ENCODE measurements around the gene PCED1B.
"Not testable (repeated sequence)": the region's sequence is repeated elsewhere in the genome, so short reads cannot be mapped to it uniquely, and the experiment has no call there.

PCED1B gene

DNA sequence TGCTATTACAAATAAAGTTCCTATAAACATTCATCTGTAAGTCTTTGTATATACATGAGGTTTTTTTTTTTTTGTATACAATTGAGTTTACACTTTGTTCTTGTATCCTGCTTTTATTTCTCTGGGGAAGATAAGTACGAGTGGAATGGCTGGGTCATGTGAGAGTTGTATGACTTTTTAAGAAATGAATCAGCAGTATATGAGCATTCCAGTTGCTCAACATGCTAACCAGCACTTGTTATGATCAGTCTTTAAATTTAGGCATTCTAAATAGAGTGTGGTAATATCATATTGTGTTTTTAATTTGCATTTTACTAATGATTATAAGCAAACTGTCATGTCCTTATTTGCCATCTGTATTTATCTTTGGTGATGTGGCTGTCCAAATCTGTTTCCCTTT is 45.0 kb downstream of the PCED1B start:
- DNase-seq, result no peak

DNA sequence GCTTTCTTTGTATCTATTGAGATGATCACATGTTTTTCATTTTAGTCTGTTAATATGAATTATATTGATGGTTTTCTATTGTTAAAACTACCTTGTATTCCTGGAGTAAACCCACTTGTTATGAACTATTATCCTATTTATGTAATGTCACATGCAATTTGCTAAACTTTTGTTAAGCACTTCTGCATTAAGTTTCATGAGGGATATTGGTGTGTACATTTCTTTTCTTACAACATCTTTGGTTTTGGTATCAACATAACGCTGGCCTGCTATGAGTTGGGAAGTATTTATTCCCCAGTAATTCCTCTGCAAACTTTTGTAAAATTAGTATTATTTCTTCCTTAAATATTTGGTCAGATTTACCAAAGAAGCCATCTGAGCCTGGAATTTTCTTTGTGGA is 46.8 kb downstream of the PCED1B start:
- DNase-seq, result no peak

DNA sequence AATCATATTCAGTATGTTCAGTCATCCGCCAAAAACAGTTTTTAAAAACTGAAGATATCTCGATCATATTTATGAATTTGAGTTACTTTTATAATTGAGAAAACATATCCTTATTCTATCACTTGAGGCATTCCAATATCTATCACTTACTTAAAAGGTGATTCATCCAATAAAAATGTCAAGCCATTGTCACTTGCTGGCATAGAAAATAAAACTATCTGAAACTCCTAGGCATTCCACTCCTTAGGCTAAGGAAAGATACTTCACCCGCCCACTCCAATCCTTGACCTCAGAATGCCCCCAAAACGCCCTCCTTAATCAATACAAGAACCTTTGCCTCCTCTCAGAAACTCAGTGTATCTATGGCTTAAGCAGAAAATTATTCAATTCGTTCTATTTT is 51.6 kb downstream of the PCED1B start:
- DNase-seq, result no peak

DNA sequence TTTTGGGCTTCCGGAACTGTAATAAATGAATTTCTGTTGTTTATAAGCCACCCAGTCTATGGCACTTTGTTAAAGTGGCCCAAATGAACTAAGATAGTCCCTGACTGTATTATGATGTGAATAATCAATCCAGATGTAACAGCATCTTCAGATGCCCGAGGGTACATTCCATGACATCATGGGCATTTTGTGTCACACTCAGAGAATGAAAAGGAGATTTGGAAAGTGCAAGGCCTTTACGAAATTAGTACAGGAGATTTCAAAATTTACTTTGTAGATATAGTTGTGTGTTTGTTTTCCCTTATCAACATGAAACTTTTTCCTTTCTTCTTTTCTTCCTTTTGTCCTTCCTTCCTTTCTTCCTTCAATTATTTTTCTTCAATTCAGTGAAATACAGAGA is 54.6 kb downstream of the PCED1B start:
- no peak for DNase-seq

DNA sequence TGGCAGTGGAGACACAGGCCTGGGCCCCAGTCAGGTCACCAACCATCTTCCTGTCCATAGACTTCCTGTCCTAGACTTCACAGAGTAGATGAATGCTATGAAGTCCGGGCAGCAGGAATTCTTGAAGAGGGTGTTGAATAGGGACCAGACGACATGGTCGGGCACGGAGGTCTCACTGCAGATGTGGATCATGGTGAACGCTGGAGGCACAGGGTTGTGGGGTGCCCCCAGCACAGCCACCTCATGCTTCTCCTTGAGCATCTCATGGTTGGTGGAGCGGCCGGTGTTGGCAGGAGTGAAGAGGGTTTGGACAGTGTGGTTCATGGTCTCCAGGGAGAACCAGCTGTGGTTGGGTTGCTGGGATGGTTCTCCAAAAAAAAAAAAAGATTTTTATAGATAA is 56.2 kb downstream of the PCED1B start:
- no peak for DNase-seq

DNA sequence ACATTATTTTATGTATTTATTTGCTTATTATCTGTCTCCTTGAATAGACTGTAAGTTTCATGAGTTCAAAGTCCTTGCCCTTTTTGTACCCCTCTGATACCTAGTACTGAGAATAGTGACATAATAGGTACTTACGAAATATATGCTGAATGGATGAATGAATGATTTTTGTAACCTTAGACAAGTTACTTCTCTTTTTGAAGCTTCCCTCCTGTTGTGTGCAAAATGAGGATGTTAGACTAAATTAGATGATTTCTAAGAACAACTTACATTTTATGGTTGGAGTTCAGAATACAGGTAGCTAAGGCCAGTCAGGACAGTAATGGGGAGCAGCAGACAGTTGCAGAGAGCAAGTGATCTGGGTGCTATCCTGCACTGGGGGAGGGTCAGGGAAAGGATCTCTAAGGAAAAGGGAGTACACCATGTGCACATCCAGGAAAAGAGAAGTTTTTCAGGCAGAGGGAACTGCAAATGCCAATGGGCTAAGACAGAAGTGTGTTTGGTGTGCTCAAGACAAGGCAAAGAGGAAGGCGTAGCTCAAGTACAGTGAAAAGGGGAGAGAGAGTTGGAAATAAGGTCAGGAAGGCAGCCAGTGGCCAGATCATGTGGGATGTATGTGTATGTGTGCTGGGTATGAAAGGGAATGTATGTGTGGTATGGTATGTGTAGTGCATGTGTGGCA is 59.7 kb downstream of the PCED1B start:
- no peak for DNase-seq

DNA sequence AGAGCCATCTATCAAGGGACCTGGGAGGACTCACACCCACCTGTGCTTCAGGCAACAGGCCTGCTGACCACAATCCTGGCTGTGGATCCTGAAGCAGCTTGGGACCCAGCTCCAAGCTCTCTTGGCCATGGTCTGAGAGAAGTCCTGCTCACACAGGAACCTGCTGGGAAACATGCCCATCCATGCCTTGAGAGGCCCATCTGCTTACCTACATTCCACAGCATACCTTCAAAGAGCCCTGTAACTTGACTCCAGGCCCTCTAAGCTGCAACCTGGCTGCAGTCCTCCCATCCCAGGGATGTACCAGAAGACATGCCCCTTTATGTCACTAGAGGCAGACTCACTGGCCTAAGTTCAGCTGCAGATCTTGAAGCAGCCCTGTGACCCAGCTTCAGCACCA is 62.0 kb downstream of the PCED1B start:
- DNase-seq, result no peak

DNA sequence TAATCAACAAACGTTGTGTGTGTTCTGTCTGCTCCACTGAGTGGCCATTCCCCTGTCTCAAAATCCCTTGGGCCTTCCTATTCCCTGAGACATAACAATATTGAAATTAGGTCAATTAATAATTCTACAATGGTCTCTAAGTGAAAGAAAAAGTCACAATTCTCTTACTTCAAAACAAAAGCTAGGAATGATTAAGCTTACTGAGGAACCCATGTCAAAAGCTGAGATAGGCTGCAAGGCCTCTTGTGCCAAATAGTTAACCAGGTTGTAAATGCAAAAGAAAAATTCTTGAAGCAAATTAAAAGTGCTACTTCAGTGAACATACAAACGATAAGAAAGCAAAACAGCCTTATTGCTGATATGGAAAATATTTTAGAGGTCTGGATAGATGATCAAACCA is 65.3 kb downstream of the PCED1B start:
- no peak for DNase-seq

DNA sequence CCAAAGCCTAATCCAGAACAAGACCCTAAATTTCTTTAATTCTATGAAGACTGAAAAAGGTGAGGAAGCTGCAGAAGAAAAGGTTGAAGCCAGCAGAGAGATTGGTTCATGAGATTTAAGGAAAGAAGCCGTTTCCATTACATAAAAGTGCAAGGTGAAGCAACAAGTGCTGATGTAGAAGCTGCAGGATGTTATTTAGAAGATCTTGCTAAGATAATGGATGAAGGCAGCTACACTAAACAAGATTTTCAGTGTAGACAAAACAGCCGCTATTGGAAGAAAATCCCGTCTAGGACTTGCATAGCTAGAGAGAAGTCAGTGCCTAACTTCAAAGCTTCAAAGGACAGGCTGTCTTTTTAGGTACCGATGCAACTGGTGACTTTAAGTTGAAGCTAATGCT is 65.8 kb downstream of the PCED1B start:
- DNase-seq, result no peak

DNA sequence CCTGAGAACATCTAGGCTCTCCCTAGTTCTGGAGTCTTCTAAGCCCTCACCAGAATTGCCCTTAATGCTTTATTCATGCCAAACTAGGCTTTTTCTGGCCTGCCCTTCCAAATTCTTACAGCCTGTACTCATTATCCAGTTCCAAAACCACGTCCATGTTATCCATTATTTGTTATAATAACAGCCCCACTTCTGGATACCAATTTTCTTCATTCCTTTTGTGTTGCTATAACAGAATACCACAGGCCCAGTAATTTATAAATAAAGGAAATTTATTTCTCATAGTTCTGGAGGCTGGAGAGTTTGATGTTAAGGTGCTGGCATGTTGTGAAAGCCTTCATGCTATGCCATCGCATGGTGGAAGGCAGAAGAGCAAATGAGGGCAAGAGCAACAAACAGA is 68.3 kb downstream of the PCED1B start:
- no peak for DNase-seq

DNA sequence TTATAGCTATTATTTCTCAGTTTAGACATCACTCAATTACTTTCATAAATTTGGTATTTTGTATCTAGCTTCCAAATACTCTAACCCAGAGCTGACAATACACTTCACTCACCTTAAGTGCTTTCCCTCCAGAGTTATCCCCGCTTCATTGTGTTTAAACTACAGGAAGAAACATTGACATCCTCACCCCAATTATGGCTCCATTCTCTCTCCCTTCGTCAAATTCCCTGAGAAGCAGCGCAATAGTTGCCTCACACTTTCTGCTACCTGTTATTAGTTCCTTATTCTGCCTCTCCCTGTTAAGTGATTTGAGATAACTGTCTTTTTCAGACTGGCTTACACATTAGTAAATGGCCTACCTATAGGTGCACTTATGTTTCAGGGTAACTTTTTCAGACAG is 69.7 kb downstream of the PCED1B start:
- no peak for DNase-seq

DNA sequence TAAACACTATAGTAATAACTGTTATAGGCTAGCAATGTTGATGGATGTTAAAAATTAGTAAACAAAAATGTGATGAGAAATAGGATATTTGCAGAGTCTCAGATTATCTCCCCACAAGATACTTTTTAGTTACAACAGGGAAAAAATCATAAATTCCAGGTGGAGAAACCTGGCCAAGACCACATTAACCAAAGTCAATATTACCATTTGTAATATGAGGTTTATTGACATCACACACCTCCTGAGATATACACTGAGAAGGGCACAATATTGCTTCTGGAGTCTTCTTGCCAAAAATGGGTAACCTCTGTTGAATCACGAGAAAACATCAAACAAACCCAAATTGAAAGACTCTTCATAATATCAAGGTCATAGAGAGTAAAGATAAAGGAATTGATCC is 72.7 kb downstream of the PCED1B start:
- DNase-seq, result no peak

DNA sequence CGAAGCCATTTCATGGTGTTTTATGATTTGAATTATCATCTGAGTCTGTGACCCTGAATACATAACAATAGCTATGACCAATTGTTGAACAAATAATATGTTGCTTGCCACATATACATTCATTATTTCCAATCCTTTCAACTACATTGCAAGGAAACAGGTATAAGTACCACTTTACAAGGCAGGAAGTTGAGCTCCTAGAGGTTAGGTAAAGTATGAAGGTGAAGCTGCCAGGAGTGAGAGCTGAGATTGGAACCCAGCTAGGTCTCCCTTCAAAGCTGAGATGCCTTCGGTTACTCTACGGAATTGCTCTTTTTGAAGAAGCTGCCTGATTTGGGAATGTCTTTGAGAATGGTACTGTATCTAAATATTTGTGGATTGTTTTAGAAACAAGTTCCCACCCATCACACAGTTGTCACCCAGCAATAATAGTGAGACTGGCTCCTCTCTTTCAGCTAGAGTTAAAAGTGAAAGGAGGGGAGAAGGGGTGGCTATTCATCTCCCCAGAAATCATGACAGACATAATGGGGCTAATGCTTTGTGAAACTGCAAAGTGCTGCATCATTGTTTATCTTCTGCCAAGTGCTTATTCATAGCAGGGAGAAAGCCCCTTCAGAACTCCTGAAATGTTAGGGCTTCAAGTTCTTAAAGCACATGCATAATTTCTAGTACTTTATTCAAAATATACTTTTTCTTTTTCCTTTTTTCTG is 76.2 kb downstream of the PCED1B start:
- DNase-seq, result no peak

DNA sequence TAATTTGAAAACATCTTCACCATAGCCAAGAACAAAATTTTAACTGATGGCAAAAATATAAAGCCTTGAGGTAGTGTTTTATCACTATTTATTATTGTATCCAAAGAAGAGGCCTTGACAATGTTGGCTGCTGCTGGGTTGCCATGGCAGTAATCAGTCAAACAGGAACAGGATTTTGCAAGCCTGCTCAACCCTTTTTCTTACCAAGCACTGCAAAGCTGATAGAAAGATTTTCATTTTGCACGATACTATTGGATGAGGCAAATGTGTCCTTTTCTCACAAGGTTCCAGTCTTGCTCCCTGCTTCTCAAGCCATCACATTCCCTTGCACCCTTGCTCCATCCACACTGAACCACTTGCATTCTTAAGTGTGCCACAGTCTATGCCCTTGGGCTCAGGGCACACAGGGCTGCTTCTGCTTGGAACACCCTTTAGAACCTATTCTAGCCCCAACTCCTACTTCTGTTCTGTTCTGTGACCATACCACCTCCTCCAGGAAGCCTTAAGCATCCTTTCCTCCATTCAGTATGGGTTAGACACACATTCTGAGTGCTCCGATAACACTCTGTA is 76.8 kb downstream of the PCED1B start:
- DNase-seq, result no peak

DNA sequence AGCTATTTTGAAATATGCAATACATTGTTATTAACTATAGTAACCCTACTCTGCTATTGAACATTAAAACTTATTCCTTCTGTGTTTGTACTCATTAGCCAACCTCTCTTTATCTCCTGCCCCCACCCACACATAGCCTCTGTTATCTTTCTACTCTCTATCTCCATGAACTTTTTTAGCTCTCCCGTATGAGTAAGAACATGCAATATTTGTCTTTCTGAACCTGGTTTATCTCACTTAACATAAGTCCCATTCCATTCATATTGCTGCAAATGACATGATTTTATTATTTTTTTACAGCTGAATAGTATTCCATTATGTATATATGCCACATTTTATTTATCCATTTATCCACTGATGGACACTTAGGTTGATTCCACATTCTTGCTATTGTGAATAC is 79.4 kb downstream of the PCED1B start:
- no peak for DNase-seq

DNA sequence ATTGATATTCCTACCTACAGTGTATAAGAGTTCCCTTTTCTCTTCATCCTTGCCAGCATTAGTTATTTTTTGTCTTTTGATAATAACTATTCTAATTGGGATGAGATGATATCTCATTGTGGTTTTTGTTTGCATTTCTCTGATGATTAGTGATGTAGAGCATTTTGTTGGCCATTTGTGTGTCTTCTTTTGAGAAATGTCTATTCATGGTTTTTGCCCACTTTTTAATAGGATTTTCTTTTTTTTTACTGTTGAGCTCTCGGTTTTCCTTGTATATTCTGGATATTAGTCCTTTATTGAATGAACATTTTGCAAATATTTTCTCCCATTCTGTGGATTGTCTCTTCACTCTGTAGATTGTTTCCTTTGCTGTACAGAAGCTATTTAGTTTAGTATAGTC is 79.9 kb downstream of the PCED1B start:
- DNase-seq, result no peak

DNA sequence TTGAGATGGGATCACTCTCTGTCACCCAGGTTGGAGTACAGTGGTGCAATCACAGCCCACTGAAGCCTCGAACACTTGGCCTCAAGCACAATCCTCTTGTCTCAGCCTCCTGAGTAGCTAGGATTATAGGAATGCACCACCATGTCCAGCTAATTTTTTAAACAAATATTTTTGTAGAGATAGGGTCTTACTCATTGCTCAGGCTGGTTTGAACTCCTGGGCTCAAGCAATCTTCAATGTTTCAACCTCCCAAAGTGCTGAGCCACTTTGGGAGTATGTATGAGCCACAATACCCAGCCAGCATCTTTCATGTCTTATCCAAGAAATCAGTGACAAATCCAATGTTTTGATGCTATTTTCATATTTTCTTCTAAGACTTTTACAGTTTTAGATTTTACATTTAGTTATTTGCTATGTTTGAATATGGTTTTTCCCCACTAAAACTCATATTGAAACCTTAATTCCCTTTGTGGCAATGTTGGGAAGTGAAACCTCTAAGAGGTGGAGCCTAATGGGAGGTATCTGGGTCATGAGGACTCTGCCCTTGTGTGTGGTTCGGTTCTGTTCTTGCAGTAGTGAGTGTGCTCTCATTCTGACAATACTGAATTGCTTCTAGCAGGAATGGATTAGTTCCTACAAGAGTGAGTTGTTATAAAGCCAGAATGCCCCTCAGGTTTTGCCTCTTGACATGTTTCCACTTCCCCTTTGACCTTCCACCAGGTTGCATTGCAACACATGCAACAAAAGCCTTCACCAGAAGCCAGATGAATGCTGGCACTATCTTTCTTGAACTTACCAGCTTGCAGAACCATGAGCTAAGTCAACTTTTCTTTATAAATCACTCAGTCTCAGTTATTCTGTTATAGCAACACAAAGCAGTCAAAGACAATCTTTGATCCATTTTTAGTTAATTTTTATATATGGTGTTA is 81.2 kb downstream of the PCED1B start:
- no peak for DNase-seq

DNA sequence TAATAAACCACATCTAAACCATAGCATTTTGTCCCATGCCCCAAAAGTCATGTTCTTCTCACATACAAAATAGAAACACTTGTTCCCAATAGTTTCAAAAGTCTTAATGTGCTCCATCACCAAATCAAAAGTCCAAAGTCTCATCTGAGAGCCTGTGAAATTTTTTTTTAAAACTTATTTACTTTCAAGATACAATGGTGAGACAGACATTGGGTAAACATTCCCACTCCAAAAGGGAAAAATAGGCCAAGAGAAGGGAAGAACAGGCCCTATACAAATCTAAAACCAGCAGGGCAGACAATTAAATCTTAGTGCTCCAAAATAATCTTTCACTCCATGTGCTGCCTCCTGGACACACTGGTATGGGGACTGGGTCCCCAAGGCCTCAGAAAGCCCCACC is 84.7 kb downstream of the PCED1B start:
- no peak for DNase-seq

DNA sequence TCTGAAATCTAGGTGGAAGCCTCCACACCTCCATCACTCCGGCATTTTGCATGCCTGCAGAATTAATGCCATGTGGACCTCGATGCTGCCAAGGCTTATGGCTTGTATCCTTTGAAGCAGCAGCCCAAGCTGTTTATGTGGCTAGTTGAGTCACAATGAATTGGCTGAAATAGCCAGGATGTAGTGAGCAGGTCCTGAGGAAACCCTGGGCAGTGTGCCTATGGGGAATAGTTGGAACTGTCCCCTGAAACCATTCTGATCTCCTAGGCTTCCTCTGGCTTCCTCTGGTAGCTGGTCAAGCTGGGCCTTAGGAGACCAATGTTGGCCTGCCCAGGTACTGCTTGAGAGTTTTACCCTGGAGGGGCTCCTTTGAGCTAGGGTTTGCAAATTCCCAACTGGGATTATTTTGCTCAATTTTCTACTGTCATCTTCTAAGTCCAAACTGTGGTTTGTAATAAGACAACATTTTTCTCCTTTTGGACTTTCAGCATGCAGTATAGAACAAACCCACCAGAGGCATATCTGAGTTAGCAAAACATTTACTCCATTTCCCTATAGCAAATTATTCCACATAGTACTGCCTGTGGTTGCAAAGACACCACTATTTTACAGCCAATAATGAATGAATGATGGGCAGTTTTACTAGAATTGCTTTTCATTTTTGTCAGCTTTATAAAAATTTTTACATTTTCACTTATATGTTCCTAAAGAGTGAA is 85.5 kb downstream of the PCED1B start:
- no peak for DNase-seq

DNA sequence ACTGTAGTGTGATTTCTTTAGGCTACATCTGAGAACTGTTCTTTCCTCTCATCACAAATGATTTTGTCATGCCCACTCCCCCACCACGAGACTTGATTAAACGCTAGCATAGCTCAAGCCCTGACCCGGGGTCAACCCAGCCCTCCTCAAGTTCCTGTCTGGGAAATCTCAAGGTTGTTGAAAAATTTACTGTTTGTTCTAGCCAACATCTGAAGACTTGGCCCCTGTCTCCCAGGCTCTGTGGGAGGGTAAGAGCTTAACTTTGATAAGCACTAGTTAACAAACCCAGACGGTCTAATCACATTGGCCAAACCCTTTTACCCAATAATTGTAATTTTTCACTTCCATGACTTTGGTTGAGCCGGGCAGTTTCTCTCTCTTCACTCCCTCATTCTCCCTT is 86.5 kb downstream of the PCED1B start:
- DNase-seq, result no peak

DNA sequence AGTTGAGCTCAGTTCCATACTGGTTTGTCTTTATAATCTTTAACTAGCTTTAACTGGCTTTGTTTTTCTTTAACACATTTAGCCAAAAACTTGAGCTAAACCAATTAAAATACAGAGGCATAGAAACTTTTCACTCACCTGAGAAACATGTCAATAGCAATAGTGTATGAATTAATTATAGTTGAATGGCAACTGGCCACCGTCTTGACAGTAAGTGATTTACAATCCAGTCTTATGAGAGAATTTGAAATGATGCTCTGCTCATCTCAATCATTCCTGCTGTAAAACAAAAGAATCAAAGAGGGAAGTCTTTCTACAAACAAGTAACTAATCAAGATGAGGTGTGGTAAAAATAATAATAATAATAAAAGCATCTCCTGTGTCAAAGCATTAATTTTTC is 86.9 kb downstream of the PCED1B start:
- DNase-seq, result no peak

DNA sequence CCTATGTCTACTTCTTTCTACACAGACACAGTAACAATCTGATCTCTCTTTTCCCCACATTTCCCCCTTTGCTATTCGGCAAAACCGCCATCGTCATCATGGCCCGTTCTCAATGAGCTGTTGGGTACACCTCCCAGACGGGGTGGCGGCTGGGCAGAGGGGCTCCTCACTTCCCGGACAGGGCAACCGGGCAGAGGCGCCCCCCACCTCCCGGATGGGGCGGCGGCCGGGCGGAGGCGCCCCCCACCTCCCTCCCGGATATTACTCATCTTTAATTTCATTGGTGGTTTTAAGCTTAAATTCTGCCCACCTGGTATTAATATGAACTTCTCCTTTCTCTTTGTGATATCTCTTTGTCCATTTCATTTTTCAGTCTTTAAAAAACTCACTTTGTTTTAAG is 90.9 kb downstream of the PCED1B start:
- not testable (repeated sequence) for DNase-seq

DNA sequence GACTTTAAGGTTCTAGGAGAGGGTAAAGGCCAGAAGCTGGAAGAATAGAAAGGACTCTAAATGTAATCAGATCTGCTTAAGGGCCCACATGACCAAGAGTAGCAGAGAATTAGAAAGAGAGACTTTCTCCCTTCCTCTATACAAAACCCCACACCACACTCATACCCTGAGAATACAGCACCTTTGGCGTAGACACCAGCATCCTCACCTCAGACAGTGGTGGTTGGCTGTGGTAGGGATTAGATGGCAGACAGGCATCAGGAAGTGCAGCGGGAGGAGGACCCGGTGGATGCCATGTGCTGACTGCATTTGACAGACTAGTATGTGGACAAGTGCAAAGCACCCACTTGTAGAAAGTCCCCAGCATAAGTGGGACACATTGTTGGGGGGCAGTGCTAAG is 98.6 kb downstream of the PCED1B start:
- DNase-seq, result no peak
